Measurements from ENCODE around the gene ACVR1B.
"Not testable (repeated sequence)": the region's sequence is repeated elsewhere in the genome, so short reads cannot be mapped to it uniquely, and the experiment has no call there.

Gene ACVR1B

GRCh38 chr12:51971679-51972421 lies 20.4 kb downstream of the ACVR1B start:
- DNase-seq (ENCODE audit: low read depth), result no peak

- DNase-seq (ENCODE audit: low read depth), result no peak
Measured at GRCh38 chr12:51972422-51972812, 20.9 kb downstream of the ACVR1B start.

GRCh38 chr12:51972849-51973273 lies 21.4 kb downstream of the ACVR1B start:
- DNase-seq (ENCODE audit: low read depth), result peak; percentile 47

- DNase-seq (ENCODE audit: low read depth), result no peak
Measured at GRCh38 chr12:51973560-51973959, 22.1 kb downstream of the ACVR1B start.

- DNase-seq (ENCODE audit: low read depth), result peak; percentile 14
Measured at GRCh38 chr12:51974646-51975045, 23.1 kb downstream of the ACVR1B start.

- DNase-seq (ENCODE audit: low read depth), result no peak
Measured at GRCh38 chr12:51975196-51975595, 23.7 kb downstream of the ACVR1B start.

GRCh38 chr12:51976376-51977160 lies 25.1 kb downstream of the ACVR1B start:
- no peak for DNase-seq (ENCODE audit: low read depth)

GRCh38 chr12:51977320-51977753 lies 25.8 kb downstream of the ACVR1B start:
- no peak for DNase-seq (ENCODE audit: low read depth)

- not testable (repeated sequence) for DNase-seq (ENCODE audit: low read depth)
Measured at GRCh38 chr12:51979306-51979705, 27.8 kb downstream of the ACVR1B start.

GRCh38 chr12:51980051-51980808 lies 28.7 kb downstream of the ACVR1B start:
- peak; percentile 55 for DNase-seq (ENCODE audit: low read depth)

- no peak for DNase-seq (ENCODE audit: low read depth)
Measured at GRCh38 chr12:51980809-51981127, 29.3 kb downstream of the ACVR1B start.

- no peak for DNase-seq (ENCODE audit: low read depth)
Measured at GRCh38 chr12:51984657-51985056, 33.2 kb downstream of the ACVR1B start.

GRCh38 chr12:51985154-51985835 lies 33.8 kb downstream of the ACVR1B start:
- DNase-seq (ENCODE audit: low read depth), result no peak

- no peak for DNase-seq (ENCODE audit: low read depth)
Measured at GRCh38 chr12:51986834-51987233, 35.3 kb downstream of the ACVR1B start.

GRCh38 chr12:51992246-51992645 lies 40.7 kb downstream of the ACVR1B start:
- DNase-seq (ENCODE audit: low read depth), result no peak

- DNase-seq (ENCODE audit: low read depth), result no peak
Measured at GRCh38 chr12:51994539-51994820, 43.0 kb downstream of the ACVR1B start.

GRCh38 chr12:51994959-51995358 lies 43.5 kb downstream of the ACVR1B start:
- DNase-seq (ENCODE audit: low read depth), result no peak

GRCh38 chr12:51997136-51997535 lies 45.6 kb downstream of the ACVR1B start:
- DNase-seq (ENCODE audit: low read depth), result no peak

- DNase-seq (ENCODE audit: low read depth), result no peak
Measured at GRCh38 chr12:52003016-52003550, 51.6 kb downstream of the ACVR1B start.

- DNase-seq (ENCODE audit: low read depth), result no peak
Measured at GRCh38 chr12:52003591-52003990, 52.1 kb downstream of the ACVR1B start.

- DNase-seq (ENCODE audit: low read depth), result no peak
Measured at GRCh38 chr12:52004042-52004648, 52.6 kb downstream of the ACVR1B start.
